ENCODE data around the gene ZEB2.

The ZEB2 gene

GRCh38 chr2:144401036-144401435, 118.9 kb downstream of the ZEB2 start:
- Histone ChIP-seq H3K27me3 (ENCODE audit: insufficient read depth, low read length) (no peaks in the 10 kb centered on the region), H2AFZ (ENCODE audit: low read length) (no peak overlapping the region), H3K36me3 (ENCODE audit: insufficient read depth, low read length) (peaks cover 79% of the 10 kb centered on the region), H3F3A (ENCODE audit: insufficient read depth, low read length) (no peaks in the 10 kb centered on the region), H3K79me2 (ENCODE audit: insufficient read depth, low read length) (no peaks in the 10 kb centered on the region), H3K9me2 (ENCODE audit: low read depth, low read length) (no peaks in the 10 kb centered on the region), H3K4me2 (ENCODE audit: low read length) (no peak overlapping the region; the same call in 1 of the 2 replicates), H3K4me3 (ENCODE audit: low read depth, low read length, poor library complexity, severe bottlenecking) (no peak overlapping the region), H3K27ac (ENCODE audit: low read depth, low read length, poor library complexity, severe bottlenecking) (peak overlapping the region; percentile 67), H4K20me1 (ENCODE audit: insufficient read depth, low read length) (no peaks in the 10 kb centered on the region), H3K4me1 (ENCODE audit: insufficient read depth, low read length, severe bottlenecking) (peaks cover 35% of the 10 kb centered on the region), H3K9ac (ENCODE audit: low read length) (peak overlapping the region; percentile 9; the same call in 1 of the 2 replicates), H3K9me3 (ENCODE audit: low read length) (no peaks in the 10 kb centered on the region)
- no peak for TF ChIP-seq CTCF (IDR thresholded peaks at IDR 0.05; ENCODE audit: low read length)
- TF ChIP-seq EZH2 (IDR thresholded peaks at IDR 0.05; ENCODE audit: borderline replicate concordance, low read length) = no peak

GRCh38 chr2:144396318-144396717, 123.6 kb downstream of the ZEB2 start:
- Histone ChIP-seq H3K9me3 (ENCODE audit: low read length) (no peaks in the 10 kb centered on the region), H3F3A (ENCODE audit: insufficient read depth, low read length) (no peaks in the 10 kb centered on the region), H3K4me1 (ENCODE audit: insufficient read depth, low read length, severe bottlenecking) (peaks cover 9% of the 10 kb centered on the region), H3K79me2 (ENCODE audit: insufficient read depth, low read length) (no peaks in the 10 kb centered on the region), H3K4me3 (ENCODE audit: low read depth, low read length, poor library complexity, severe bottlenecking) (no peak overlapping the region), H4K20me1 (ENCODE audit: insufficient read depth, low read length) (no peaks in the 10 kb centered on the region), H3K27me3 (ENCODE audit: insufficient read depth, low read length) (no peaks in the 10 kb centered on the region), H3K9me2 (ENCODE audit: low read depth, low read length) (no peaks in the 10 kb centered on the region), H3K36me3 (ENCODE audit: insufficient read depth, low read length) (peaks cover 90% of the 10 kb centered on the region), H3K9ac (ENCODE audit: low read length) (no peak overlapping the region), H3K4me2 (ENCODE audit: low read length) (no peak overlapping the region), H2AFZ (ENCODE audit: low read length) (no peak overlapping the region), H3K27ac (ENCODE audit: low read depth, low read length, poor library complexity, severe bottlenecking) (no peak overlapping the region)
- TF ChIP-seq CTCF (IDR thresholded peaks at IDR 0.05; ENCODE audit: low read length) (no peak), EZH2 (IDR thresholded peaks at IDR 0.05; ENCODE audit: borderline replicate concordance, low read length) (no peak)

- no peak overlapping the region for H2AFZ ChIP-seq (ENCODE audit: low read length)
- H3K9ac ChIP-seq (ENCODE audit: low read length) = no peak overlapping the region
- no peaks in the 10 kb centered on the region for H3K9me2 ChIP-seq (ENCODE audit: low read depth, low read length)
- no peak overlapping the region for H3K4me3 ChIP-seq (ENCODE audit: low read depth, low read length, poor library complexity, severe bottlenecking)
- H3K27me3 ChIP-seq (ENCODE audit: insufficient read depth, low read length) = no peaks in the 10 kb centered on the region
- no peaks in the 10 kb centered on the region for H3K79me2 ChIP-seq (ENCODE audit: insufficient read depth, low read length)
- H3K4me1 ChIP-seq (ENCODE audit: insufficient read depth, low read length, severe bottlenecking) = no peaks in the 10 kb centered on the region
- H3K9me3 ChIP-seq (ENCODE audit: low read length) = no peaks in the 10 kb centered on the region
- H3K36me3 ChIP-seq (ENCODE audit: insufficient read depth, low read length) = peaks cover 59% of the 10 kb centered on the region
- H3K4me2 ChIP-seq (ENCODE audit: low read length) = no peak overlapping the region
- no peak overlapping the region for H3K27ac ChIP-seq (ENCODE audit: low read depth, low read length, poor library complexity, severe bottlenecking)
- no peaks in the 10 kb centered on the region for H4K20me1 ChIP-seq (ENCODE audit: insufficient read depth, low read length)
- no peak for TF ChIP-seq CTCF (IDR thresholded peaks at IDR 0.05; ENCODE audit: low read length)
- TF ChIP-seq EZH2 (IDR thresholded peaks at IDR 0.05; ENCODE audit: borderline replicate concordance, low read length) = no peak
- H3F3A ChIP-seq (ENCODE audit: insufficient read depth, low read length) = no peaks in the 10 kb centered on the region
Observed at GRCh38 chr2:144390424-144391020, 129.4 kb downstream of the ZEB2 start.
